ENCODE measurements around the gene SLC8B1.

DNA sequence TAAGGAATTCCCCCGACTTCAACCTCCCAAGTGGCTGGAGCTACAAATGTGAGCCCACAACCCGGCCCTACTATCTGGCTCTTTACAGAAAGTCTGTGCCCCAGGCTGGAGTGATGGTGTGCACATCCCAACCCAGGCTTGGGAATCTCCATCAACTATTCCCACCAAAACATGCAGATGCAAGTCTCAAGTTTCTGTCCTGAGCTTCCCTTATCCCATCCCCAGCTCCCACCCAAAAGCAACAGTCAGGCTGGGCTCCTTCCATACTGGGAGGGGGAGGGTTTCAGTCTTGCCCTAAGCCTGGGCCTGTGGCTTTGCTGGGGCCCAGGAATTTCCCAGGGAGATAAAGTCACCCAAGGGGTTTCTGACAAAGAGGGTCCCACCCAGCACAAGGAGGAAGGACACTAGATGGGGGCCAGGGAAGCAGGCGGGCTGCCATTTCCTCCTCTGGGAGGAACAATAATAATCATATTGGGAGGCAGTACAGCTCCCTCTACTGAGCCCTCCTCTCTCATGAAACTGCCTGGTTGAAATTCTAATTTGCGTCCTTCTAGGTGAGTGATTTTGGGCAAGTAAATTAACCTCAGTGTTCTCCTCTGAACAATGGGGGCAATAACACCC lies 8.0 kb downstream of the SLC8B1 start:
- TF ChIP-seq EZH2 (IDR thresholded peaks at IDR 0.05; ENCODE audit: borderline replicate concordance, insufficient read depth, low read length, poor library complexity, severe bottlenecking) (no peak), SMC3 (conservative IDR thresholded peaks at IDR 0.05; ENCODE audit: poor library complexity) (no peak), CTCF (IDR thresholded peaks at IDR 0.05; ENCODE audit: poor library complexity, severe bottlenecking) (no peak)

Data from neural cell (in vitro differentiated cells).